Thyroid gland (tissue), 4 donors: Measurements from ENCODE around the gene SLC13A5.

Experiments
- POLR2A ChIP-seq, 2 donors: fragments of 450-650 bp; IDR thresholded peaks; one replicate each; pipeline ENCODE4 v1.6.1; 2017; ENCODE audit warnings: antibody characterized with exemption in 2 of 2, mild to moderate bottlenecking in 2 of 2, moderate library complexity in 1 of 2
- TF ChIP-seq, protein P1 (sequence below), 6 experiments: fragments of 200-600 bp in 3 of 6; fragments of 450-650 bp in 3 of 6; sonication (generic) in 3 of 6; IDR thresholded peaks; one replicate each; pipeline ENCODE4 v1.5.1; 2016 to 2019; ENCODE audit warnings: antibody characterized with exemption in 6 of 6, mild to moderate bottlenecking in 2 of 6, inconsistent platforms in 1 of 6, moderate library complexity in 1 of 6

GRCh38 chr17:6679241-6679640 is 33.9 kb downstream of the SLC13A5 start:
- TF ChIP-seq, protein P1, sequence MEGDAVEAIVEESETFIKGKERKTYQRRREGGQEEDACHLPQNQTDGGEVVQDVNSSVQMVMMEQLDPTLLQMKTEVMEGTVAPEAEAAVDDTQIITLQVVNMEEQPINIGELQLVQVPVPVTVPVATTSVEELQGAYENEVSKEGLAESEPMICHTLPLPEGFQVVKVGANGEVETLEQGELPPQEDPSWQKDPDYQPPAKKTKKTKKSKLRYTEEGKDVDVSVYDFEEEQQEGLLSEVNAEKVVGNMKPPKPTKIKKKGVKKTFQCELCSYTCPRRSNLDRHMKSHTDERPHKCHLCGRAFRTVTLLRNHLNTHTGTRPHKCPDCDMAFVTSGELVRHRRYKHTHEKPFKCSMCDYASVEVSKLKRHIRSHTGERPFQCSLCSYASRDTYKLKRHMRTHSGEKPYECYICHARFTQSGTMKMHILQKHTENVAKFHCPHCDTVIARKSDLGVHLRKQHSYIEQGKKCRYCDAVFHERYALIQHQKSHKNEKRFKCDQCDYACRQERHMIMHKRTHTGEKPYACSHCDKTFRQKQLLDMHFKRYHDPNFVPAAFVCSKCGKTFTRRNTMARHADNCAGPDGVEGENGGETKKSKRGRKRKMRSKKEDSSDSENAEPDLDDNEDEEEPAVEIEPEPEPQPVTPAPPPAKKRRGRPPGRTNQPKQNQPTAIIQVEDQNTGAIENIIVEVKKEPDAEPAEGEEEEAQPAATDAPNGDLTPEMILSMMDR (IDR thresholded peaks at IDR 0.05) = no peak
- no peak for TF ChIP-seq POLR2A (IDR thresholded peaks at IDR 0.05)
